Vagina (tissue), 2 donors: Measurements from ENCODE around the gene ZFYVE1.
"Not testable (repeated sequence)": the region's sequence is repeated elsewhere in the genome, so short reads cannot be mapped to it uniquely, and the experiment has no call there.

Experiments
- CTCF ChIP-seq, 3 experiments: fragments of 450-650 bp in 2 of 3; fragments of 200-600 bp in 1 of 3; sonication (generic) in 1 of 3; IDR thresholded peaks; one replicate each; pipeline ENCODE4 v1.5.1; 2017 to 2019; ENCODE audit warnings: antibody characterized with exemption in 3 of 3, mild to moderate bottlenecking in 2 of 3, moderate library complexity in 2 of 3
- POLR2A ChIP-seq, 2 donors: fragments of 450-650 bp; IDR thresholded peaks; one replicate each; pipeline ENCODE4 v1.6.1; 2017; ENCODE audit warnings: antibody characterized with exemption in 2 of 2, mild to moderate bottlenecking in 2 of 2, moderate library complexity in 2 of 2
- POLR2AphosphoS5 ChIP-seq, 2 donors: sonication (generic); formaldehyde crosslinking; IDR thresholded peaks; one replicate each; pipeline ENCODE4 v1.9.0; 2017; ENCODE audit warnings: antibody characterized with exemption in 2 of 2, mild to moderate bottlenecking in 2 of 2, low read depth in 1 of 2; ENCODE audit not compliant: insufficient read depth in 1 of 2

- TF ChIP-seq CTCF (IDR thresholded peaks at IDR 0.05); POLR2AphosphoS5 (IDR thresholded peaks at IDR 0.05; ENCODE audit: insufficient read depth in 1 of 2, low read depth in 1 of 2); POLR2A (IDR thresholded peaks at IDR 0.05): not testable (repeated sequence)
Measured at GRCh38 chr14:72961016-72961415, 65.9 kb downstream of the ZFYVE1 start.
